ENCODE measurements around the gene NUP93.

The NUP93 gene

DNA sequence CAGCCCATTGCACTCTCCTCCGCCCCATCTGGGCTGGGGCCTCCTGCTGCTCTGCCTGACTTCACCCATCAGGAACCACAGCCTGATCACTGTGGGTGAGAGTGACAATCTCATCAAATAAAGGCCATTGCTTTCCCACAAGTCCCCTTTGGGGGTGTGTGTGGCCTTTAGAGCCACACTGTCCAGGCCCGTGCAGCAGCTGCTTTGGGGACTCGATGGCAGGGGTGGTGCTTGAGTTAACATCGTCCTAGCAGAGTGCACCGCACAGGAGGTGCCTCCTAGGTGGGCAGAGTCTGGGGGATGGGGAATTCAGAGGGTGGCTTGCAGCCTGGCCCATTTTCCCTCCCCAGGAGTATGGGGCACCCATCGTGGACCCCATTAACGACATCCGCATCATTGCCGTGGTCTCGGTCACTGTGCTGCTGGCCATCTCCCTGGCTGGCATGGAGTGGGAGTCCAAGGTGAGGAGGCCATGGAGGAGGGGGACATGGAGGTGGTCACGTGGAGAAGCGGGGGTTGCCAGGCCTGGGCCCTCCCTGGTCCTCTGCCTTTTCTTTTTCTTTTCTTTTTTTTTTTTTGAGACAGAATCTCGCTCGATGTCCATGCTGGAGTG lies 140.5 kb downstream of the NUP93 start:
- DNase-seq (ENCODE audit: low read depth): no peak
- no peak overlapping the region for H3K4me3 ChIP-seq (ENCODE audit: low read depth, low read length)
- TF ChIP-seq, protein P1, sequence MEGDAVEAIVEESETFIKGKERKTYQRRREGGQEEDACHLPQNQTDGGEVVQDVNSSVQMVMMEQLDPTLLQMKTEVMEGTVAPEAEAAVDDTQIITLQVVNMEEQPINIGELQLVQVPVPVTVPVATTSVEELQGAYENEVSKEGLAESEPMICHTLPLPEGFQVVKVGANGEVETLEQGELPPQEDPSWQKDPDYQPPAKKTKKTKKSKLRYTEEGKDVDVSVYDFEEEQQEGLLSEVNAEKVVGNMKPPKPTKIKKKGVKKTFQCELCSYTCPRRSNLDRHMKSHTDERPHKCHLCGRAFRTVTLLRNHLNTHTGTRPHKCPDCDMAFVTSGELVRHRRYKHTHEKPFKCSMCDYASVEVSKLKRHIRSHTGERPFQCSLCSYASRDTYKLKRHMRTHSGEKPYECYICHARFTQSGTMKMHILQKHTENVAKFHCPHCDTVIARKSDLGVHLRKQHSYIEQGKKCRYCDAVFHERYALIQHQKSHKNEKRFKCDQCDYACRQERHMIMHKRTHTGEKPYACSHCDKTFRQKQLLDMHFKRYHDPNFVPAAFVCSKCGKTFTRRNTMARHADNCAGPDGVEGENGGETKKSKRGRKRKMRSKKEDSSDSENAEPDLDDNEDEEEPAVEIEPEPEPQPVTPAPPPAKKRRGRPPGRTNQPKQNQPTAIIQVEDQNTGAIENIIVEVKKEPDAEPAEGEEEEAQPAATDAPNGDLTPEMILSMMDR (IDR thresholded peaks at IDR 0.05; ENCODE audit: low read depth, low read length, missing control alignments): no peak
- in situ Hi-C loops (cut with HindIII; ENCODE audit: low sequenced_read_pairs): no loop called here

DNA sequence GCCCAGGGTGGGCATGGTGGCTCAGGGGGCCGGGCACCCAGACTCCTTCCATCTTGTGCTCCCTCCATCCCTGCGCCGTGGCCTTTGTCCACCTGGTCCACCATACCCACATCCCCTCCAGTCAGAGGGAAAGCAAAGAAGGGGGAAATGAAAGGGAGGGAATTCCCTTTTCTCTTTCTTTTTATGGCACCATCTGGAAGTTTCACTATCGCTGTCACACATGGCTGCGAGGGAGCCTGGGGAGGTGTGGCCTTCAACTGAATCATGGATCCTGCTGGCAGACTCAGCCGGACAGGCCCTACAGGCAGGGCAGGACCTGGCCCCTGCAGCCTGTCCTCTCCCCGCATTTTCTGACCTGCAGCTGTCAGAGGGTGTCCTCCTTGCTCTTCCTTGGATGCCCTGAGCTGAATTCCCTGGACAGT lies 141.3 kb downstream of the NUP93 start:
- no peak for DNase-seq (ENCODE audit: low read depth)
- in situ Hi-C loops (cut with HindIII; ENCODE audit: low sequenced_read_pairs): no loop called here
- no peak overlapping the region for H3K4me3 ChIP-seq (ENCODE audit: low read depth, low read length)
- TF ChIP-seq, protein P1 (IDR thresholded peaks at IDR 0.05; ENCODE audit: low read depth, low read length, missing control alignments): no peak

DNA sequence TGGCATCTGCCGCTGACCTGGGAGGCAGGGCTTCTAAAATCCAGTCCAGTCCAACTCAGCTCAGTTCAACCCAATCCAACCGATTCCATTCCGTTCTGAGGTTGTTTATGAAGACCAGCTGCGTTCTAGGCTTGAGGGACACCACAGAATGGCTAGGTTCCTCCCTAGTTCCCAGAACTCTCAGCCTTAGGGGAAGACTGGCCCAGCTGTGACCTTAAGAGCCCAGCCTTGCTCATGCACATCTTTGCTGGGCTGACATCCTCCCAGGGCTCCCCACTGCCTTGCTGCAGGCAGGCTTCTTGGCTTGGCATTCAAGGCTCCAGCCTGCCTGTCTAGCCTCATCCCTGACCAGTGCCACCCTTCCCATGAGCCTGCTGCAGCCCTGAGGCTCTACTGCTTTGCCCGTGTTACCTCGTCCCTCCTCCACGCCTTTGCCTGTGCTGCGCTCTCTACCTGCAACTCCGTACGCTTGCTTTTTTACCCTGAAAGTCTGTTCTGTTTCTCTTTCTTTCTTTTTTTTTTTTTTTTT lies 143.0 kb downstream of the NUP93 start:
- DNase-seq (ENCODE audit: low read depth): no peak
- in situ Hi-C loops (cut with HindIII; ENCODE audit: low sequenced_read_pairs): no loop called here
- no peak overlapping the region for H3K4me3 ChIP-seq (ENCODE audit: low read depth, low read length)
- TF ChIP-seq, protein P1 (IDR thresholded peaks at IDR 0.05; ENCODE audit: low read depth, low read length, missing control alignments): no peak

DNA sequence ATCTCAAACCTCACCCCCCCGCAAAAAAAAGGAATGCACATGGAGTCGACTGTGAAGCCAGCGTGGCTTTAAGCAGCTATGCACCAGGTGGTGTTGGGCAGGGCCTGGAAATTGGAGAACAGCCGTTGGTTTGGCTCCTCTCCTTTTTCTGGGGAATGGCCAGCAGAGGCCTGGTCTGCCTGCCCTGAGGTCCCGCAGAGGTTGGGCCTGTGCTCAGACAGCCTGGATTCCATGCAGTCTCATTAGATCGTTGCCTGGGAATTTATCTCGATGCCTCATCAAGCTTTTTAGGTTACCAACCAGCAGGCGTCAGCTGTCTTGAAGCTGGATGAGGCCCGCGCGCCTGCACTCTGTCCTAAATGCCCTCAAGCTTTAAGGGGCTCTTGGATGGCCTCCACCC lies 144.9 kb downstream of the NUP93 start:
- peak; percentile 31 for DNase-seq (ENCODE audit: low read depth)
- TF ChIP-seq, protein P1 (IDR thresholded peaks at IDR 0.05; ENCODE audit: low read depth, low read length, missing control alignments): no peak
- no peak overlapping the region for H3K4me3 ChIP-seq (ENCODE audit: low read depth, low read length)
- in situ Hi-C loops (cut with HindIII; ENCODE audit: low sequenced_read_pairs): no loop called here

DNA sequence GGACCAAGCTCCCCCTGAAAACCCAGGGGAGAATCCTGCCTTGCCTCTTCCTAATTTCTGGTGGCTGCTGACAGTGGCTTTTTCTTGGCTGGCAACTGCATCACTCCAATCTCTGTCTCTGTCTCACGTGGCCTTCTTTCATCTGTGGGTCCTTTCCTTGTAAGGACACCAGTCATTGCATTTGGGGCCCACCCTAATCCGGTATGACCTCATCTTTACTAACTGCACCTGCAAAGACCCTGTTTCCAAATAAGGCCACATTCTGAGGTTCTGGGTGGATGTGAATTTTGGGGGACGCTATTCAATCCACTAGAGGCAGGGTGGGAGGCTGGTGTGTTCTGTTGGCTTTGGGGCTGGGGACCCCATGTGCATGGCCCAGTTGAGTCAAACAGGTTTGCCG lies 146.1 kb downstream of the NUP93 start:
- in situ Hi-C loops (cut with HindIII; ENCODE audit: low sequenced_read_pairs): no loop called here
- no peak overlapping the region for H3K4me3 ChIP-seq (ENCODE audit: low read depth, low read length)
- no peak for DNase-seq (ENCODE audit: low read depth)
- TF ChIP-seq, protein P1 (IDR thresholded peaks at IDR 0.05; ENCODE audit: low read depth, low read length, missing control alignments): no peak

DNA sequence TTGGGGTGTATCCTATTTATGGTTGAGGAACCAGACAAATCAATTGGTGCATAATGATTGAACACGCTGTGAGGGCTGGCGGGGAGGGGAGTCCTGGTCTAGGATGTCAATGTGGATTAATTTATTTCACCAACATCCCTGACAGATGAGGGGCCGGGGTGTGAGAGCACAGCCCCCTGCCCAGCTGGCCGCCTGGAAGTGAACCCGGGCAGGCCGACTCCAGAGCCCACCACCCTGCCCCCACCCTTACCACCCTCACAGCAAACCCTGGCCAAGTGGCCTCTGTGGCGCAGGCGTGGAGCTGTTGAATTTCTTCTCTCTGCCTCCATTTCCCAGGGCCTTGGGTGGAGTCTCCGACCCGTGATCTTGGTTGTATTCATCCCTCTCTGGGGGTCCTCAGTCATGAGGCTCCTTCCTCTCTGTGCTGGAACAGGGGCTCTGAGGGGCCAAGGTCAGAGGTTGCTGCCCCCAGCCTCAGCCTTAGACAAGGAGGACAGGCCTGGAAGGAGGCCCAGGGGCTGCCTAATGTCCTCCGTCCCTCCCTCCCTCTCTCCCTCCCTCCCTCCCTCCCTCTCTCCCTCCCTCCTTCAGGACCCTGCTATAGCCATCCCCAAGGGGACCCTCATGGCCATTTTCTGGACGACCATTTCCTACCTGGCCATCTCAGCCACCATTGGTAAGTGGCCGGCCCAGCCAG lies 147.7 kb downstream of the NUP93 start:
- DNase-seq (ENCODE audit: low read depth): no peak
- in situ Hi-C loops (cut with HindIII; ENCODE audit: low sequenced_read_pairs): no loop called here
- H3K4me3 ChIP-seq (ENCODE audit: low read depth, low read length): no peak overlapping the region
- TF ChIP-seq, protein P1 (IDR thresholded peaks at IDR 0.05; ENCODE audit: low read depth, low read length, missing control alignments): no peak
